Lower leg skin (tissue), 3 donors: ENCODE measurements around the gene MAPK8.

Experiments used
- CTCF ChIP-seq, 3 donors: fragments of 450-650 bp; IDR thresholded peaks; one replicate each; pipeline ENCODE4 v1.5.1; 2016; ENCODE audit warnings: antibody characterized with exemption in 3 of 3, mild to moderate bottlenecking in 3 of 3, moderate library complexity in 2 of 3
- POLR2A ChIP-seq, 2 donors: fragments of 450-650 bp; IDR thresholded peaks; one replicate each; pipeline ENCODE4 v1.6.1; 2016 to 2017; ENCODE audit warnings: antibody characterized with exemption in 2 of 2, mild to moderate bottlenecking in 1 of 2, moderate library complexity in 1 of 2

- TF ChIP-seq POLR2A (IDR thresholded peaks at IDR 0.05) (no peak), CTCF (IDR thresholded peaks at IDR 0.05) (no peak)
Measured at GRCh38 chr10:48389272-48389671, 82.8 kb downstream of the MAPK8 start.
